Measurements from ENCODE around the gene GABBR2.

The GABBR2 gene

DNA sequence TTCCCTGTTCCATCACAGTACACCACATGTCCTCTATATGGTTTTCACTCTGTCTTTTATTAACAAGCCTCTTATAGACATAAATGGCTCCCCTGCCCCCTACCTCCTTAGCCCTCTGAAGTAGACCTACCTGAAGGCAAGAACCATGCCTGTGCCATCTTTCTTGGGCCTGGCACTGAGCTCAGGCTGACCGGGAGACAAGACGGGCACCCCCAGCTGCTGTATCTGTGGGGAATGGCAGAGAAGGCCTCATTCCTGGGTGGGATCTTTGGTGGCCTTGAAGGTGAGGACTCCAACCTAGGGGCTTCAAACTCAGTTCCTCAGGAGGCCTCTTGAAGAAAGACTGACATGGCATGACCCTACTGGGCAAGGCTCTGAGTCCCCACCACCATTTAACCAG is 109.9 kb downstream of the GABBR2 start:
- TF ChIP-seq, protein P1, sequence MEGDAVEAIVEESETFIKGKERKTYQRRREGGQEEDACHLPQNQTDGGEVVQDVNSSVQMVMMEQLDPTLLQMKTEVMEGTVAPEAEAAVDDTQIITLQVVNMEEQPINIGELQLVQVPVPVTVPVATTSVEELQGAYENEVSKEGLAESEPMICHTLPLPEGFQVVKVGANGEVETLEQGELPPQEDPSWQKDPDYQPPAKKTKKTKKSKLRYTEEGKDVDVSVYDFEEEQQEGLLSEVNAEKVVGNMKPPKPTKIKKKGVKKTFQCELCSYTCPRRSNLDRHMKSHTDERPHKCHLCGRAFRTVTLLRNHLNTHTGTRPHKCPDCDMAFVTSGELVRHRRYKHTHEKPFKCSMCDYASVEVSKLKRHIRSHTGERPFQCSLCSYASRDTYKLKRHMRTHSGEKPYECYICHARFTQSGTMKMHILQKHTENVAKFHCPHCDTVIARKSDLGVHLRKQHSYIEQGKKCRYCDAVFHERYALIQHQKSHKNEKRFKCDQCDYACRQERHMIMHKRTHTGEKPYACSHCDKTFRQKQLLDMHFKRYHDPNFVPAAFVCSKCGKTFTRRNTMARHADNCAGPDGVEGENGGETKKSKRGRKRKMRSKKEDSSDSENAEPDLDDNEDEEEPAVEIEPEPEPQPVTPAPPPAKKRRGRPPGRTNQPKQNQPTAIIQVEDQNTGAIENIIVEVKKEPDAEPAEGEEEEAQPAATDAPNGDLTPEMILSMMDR (IDR thresholded peaks at IDR 0.05; ENCODE audit: low read depth, low read length): no peak
- no peak overlapping the region for H3K4me3 ChIP-seq (ENCODE audit: low read depth, low read length)

DNA sequence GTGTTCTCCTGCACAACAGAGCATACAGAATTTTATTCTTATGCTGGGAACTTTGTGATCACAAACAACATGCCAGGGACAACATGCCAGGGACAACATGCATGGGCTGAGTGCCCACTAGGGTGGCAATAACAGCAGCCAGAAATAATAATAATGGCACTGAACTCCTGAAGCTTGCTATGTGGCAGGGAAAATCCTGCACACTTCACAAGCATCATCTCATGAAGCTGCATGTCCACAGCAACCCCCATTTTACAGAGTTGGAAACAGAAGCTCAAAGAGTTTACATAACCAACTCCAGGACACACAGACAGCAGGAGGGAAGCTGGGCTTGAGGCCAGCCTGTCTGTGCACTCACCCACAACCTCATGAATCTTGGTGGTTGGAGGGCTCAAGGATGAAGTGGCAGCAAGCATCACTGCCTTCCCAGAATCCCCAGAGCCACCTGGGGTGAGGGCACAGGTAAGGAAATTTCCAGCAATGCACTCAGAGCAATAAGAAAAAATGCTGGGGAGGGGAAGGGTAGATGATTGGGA is 111.4 kb downstream of the GABBR2 start:
- TF ChIP-seq, protein P1 (IDR thresholded peaks at IDR 0.05; ENCODE audit: low read depth, low read length): no peak
- no peak overlapping the region for H3K4me3 ChIP-seq (ENCODE audit: low read depth, low read length)

DNA sequence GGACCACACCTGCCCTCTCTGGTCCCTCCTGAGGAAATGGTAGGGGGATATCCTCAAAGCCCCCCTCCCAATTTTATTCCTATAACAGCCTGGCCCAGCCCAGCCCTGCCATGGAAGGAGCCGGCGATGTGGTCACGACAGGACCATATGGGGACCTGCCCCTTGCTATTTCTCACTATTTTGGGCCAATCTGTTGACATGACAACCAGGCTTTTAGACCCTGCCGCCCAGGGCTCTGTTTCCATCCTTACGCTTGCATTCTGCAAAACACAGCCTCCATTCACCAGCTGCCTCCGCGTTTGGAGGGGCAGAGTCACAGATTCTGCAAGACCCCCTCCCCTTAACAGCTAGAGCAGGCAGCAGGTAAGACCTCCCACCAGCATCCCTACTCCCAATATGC is 112.2 kb downstream of the GABBR2 start:
- H3K4me3 ChIP-seq (ENCODE audit: low read depth, low read length): no peak overlapping the region
- TF ChIP-seq, protein P1 (IDR thresholded peaks at IDR 0.05; ENCODE audit: low read depth, low read length): no peak

DNA sequence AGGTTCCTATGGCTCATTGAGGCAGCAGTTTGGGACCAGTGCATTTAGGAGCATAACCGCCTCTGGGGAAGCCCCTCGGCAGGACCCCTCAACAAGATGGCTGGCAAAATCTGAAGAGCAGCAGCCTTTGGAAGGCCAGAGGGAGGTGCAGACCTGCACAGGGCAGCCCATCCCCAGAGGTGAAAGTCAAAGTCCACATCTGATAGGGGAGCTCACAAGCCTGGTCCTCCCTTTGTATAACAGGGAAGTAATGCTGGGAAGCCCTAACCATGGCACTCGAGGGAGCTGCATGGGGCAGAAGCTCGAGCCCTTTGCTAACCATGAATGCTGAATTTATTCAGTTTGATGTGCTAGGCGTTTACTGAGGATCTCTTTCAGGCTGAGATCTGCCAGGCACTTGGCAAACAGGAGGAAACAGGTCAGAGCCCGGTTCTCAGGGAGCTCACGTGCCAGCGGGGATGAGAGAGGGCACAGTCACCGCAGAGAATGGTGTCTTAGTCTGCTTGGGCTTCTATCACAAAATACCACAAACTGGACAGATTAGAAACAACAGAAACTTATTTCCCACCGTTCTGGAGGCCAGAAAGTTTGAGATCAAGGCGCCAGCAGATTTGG is 114.1 kb downstream of the GABBR2 start:
- no peak overlapping the region for H3K4me3 ChIP-seq (ENCODE audit: low read depth, low read length)
- TF ChIP-seq, protein P1 (IDR thresholded peaks at IDR 0.05; ENCODE audit: low read depth, low read length): no peak

DNA sequence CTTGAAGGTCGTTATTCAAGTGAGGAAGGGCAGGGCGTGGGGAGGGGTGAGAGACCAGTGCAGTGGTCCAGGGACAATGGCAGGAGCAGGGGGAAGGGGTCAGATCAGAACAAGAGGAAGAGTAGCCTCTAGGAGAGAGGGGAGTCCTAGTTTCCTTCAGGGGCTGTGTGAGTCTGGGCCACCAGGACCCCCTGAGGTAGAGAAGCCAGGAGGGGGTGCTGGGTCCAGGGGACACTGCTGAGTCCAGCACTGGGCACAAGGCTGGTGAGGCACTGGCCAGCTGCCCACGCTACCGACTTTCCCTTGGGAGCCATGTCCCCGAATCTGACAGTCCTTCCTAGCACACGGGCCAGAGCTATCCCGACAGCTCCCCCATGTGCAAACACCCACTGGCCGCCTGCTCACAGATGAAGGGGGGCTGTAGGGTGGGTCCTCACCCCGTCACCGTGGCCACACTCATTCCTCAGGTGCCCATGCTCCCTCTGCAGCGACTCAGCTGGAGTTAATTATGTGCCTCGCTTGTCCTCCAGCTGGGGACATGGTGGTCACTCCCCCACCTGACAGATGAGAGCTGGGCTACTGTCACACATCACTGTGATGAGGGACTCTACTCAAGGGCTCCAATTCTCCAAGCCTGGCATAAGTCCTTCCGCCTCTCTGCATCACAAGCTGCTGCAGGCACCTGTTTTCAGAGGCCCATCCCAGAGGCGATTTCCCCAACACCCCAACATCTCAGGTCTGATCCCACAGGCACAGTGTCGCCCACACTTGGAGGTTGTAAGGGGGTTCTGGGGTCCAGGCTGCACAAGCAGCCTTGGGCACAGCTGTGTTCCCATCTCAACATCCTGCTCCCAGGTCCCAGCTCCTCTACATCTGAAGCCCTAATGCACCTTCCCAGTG is 115.1 kb downstream of the GABBR2 start:
- no peak overlapping the region for H3K4me3 ChIP-seq (ENCODE audit: low read depth, low read length)
- TF ChIP-seq, protein P1 (IDR thresholded peaks at IDR 0.05; ENCODE audit: low read depth, low read length): no peak

DNA sequence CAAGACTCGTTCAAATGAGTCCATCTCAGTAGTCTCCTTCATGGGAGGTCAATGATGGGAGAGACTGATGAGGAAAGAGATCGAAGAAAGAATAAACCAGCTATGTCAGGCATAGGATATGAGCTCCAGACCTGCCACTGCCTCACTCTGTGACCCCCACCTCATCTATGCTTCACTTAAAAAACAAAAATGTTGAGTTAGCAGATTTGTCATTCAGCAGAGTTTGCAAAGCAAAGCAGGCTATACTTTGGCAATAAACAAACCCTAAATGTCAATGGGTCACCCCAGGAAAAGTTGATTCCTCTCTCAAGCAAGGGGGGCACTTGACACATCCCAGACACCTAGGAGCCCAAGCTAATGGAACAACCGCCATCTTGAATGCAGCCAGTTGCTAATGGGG is 117.0 kb downstream of the GABBR2 start:
- H3K4me3 ChIP-seq (ENCODE audit: low read depth, low read length): no peak overlapping the region
- TF ChIP-seq, protein P1 (IDR thresholded peaks at IDR 0.05; ENCODE audit: low read depth, low read length): no peak

DNA sequence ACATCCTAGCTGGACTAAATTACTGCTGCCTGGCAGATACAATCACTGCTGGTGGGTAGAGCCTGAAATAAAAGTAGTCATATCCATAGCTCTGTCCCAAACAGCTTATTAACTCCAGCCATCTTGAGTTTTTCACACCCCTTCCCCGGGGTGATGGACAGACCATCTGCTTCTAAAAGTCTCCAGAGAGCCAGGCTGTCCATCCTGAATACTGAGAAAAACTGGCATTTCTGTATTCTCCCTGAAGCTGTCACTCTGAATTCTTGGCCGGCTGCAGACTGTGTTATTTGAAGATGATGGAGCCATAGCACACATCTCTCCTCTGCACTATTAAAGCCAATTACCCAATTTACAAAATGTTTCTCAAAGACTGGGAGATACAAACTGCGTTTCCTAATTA is 118.6 kb downstream of the GABBR2 start:
- H3K4me3 ChIP-seq (ENCODE audit: low read depth, low read length): no peak overlapping the region

More for the DNA sequence above, 118.6 kb downstream of the GABBR2 start:
- TF ChIP-seq, protein P1 (IDR thresholded peaks at IDR 0.05; ENCODE audit: low read depth, low read length): no peak
